AG04449 (cell line): ENCODE measurements around the gene CFAP410.

Source experiments
- CTCF ChIA-PET: fragments of 350-600 bp; formaldehyde crosslinking; extraction: SDS; loops from one replicate; lab custom pipeline; 2021; ENCODE audit warnings: antibody characterized with exemption; lab: Yijun Ruan, JAX
- POLR2A ChIA-PET: fragments of 400-600, 350-600 bp; formaldehyde crosslinking; extraction: SDS; loops from one replicate; lab custom pipeline; 2020; ENCODE audit warnings: antibody characterized with exemption, inconsistent platforms; lab: Yijun Ruan, JAX
- DNase-seq: peaks from one replicate; pipeline ENCODE4 v3.0.0-alpha.2; 2010; ENCODE audit warnings: low read depth, low spot score
- H3K4me3 ChIP-seq: 2 replicates; pipeline ENCODE4 v1.5.1; 2011; ENCODE audit warnings: low read depth, mild to moderate bottlenecking, control low read depth, low read length
- CTCF ChIP-seq: IDR thresholded peaks from one replicate; pipeline ENCODE4 v1.5.1; 2011; ENCODE audit warnings: mild to moderate bottlenecking, moderate library complexity, low read length, control low read depth, inconsistent platforms; ENCODE audit not compliant: insufficient read depth; ENCODE audit errors: missing control alignments

CFAP410 gene

GRCh38 chr21:44312089-44312488 is 27.1 kb downstream of the CFAP410 start:
- CTCF ChIA-PET = no interaction called here
- H3K4me3 ChIP-seq = no peak overlapping the region
- no peak for TF ChIP-seq CTCF
- POLR2A ChIA-PET = no interaction called here
- no peak for DNase-seq

GRCh38 chr21:44310628-44311507 is 28.3 kb downstream of the CFAP410 start:
- no peak for DNase-seq
- no peak overlapping the region for H3K4me3 ChIP-seq
- ChIA-PET CTCF (interaction anchor here (4.9 kb wide), 1 partner anchor 14 kb away, joined by 22 read pairs; no protein-coding TSS in a partner anchor), POLR2A (no interaction called here)
- no peak for TF ChIP-seq CTCF

GRCh38 chr21:44306936-44307704 is 32.1 kb downstream of the CFAP410 start:
- H3K4me3 ChIP-seq = no peak overlapping the region
- no peak for TF ChIP-seq CTCF
- POLR2A ChIA-PET = no interaction called here
- CTCF ChIA-PET = interaction anchor here (4.9 kb wide), 1 partner anchor 10 kb away, joined by 22 read pairs; no protein-coding TSS in a partner anchor
- no peak for DNase-seq

GRCh38 chr21:44305691-44306090 is 33.5 kb downstream of the CFAP410 start:
- TF ChIP-seq CTCF = no peak
- H3K4me3 ChIP-seq = no peak overlapping the region
- ChIA-PET CTCF (interaction anchor here (1.3 to 3.9 kb wide), 4 partner anchors 9 to 33 kb away, joined by 3 to 26 read pairs (median 4); no protein-coding TSS in a partner anchor), POLR2A (no interaction called here)
- DNase-seq = no peak

GRCh38 chr21:44304877-44305293 is 34.3 kb downstream of the CFAP410 start:
- ChIA-PET POLR2A (interaction anchor here (0.7 to 1.2 kb wide), 2 partner anchors 10 to 12 kb away, joined by 3 to 4 read pairs; no protein-coding TSS in a partner anchor), CTCF (interaction anchor here (1.3 to 3.9 kb wide), 4 partner anchors 10 to 33 kb away, joined by 3 to 26 read pairs (median 4); no protein-coding TSS in a partner anchor)
- TF ChIP-seq CTCF = peak; percentile 72
- no peak for DNase-seq
- no peak overlapping the region for H3K4me3 ChIP-seq
